ENCODE data around the gene NCK1. TPM values are rescaled to one million over a fixed set of nuclear protein-coding genes. Genes with fewer than 3 reads are reported as not detected.

NCK1 gene
- total and polyA plus RNA-seq, 10 donors, result 12.5 to 54.7 (median 46.0) TPM

DNA sequence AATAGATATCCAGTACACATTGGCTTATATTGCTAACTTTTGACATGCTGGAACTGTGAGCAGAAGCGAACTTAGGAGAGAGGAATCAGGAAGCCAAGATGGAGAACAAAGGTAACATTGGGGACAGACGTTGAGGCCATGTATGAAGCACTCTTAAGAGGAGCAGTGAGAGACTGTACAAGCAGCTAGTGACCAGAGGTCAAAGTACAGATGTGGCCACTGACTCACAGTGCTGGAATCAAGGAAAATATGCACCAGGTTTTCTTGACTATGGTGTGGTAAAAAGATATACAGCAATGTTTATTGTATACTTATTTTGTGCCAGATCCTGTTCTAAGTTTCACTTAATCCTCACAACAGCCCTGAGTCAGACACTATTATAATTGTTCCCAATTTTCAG is 93.8 kb downstream of the NCK1 start:
- H3K27ac ChIP-seq, result no peak overlapping the region
- TF ChIP-seq POLR2A (IDR thresholded peaks at IDR 0.05), result no peak
- no peak for TF ChIP-seq POLR2AphosphoS5 (IDR thresholded peaks at IDR 0.05)
- peaks cover 0 to 13% (median 3%) of the 10 kb centered on the region in 6 donors for H3K4me1 ChIP-seq
- intact Hi-C loops (cut with DNase I; ENCODE audit: low total_unique reads), result no loop called here
- WGBS, 5 donors, result 66 to 90% (median 78%) methylated on average over 2 of the region's 2 CpGs
- H3K9me3 ChIP-seq, result no peaks in the 10 kb centered on the region
- no peaks in the 10 kb centered on the region for H3K36me3 ChIP-seq
- no peak overlapping the region for H3K4me3 ChIP-seq
- DNase-seq, result no peak
- no peaks in the 10 kb centered on the region for H3K27me3 ChIP-seq (replicated peaks in 1 of 7)

GRCh38 chr3:136956971-136957370 is 95.0 kb downstream of the NCK1 start:
- WGBS, 5 donors, result 93 to 99% (median 97%) methylated on average over 2 of the region's 2 CpGs
- H3K36me3 ChIP-seq, result no peaks in the 10 kb centered on the region
- intact Hi-C loops (cut with DNase I; ENCODE audit: low total_unique reads), result no loop called here
- H3K9me3 ChIP-seq, result no peaks in the 10 kb centered on the region
- peaks cover 0 to 12% (median 0%) of the 10 kb centered on the region in 6 donors for H3K4me1 ChIP-seq
- no peak for DNase-seq
- H3K27ac ChIP-seq, result no peak overlapping the region
- TF ChIP-seq POLR2AphosphoS5 (IDR thresholded peaks at IDR 0.05), result no peak
- no peaks in the 10 kb centered on the region for H3K27me3 ChIP-seq (replicated peaks in 1 of 7)
- H3K4me3 ChIP-seq, result no peak overlapping the region

DNA sequence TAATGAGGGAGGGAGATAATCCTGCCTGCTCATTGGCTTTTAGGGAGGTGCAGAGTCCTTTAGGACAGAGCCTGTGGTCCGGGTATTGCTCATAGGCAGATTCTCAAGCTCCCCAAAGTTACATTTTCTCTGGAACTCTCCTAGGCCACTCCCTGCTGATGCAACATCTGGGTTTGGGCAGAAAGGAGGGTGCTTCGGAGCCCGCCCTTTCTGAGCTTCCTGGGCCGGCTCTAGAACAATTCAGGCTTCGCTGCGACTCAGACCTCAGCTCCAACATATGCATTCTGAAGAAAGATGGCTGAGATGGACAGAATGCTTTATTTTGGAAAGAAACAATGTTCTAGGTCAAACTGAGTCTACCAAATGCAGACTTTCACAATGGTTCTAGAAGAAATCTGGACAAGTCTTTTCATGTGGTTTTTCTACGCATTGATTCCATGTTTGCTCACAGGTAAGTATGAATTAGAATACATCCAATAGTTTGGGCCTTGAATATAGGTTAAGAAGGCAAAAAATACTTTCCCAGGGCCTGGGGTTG is 95.8 kb downstream of the NCK1 start, which contains the start of gene IL20RB:
Gene IL20RB, plus strand, starts transcription at position 233 of the 538 bp plus-strand sequence. Its CDS starts 131 bp downstream, at position 364.
- DNase-seq, result no peak
- Histone ChIP-seq H3K36me3 (no peaks in the 10 kb centered on the region), H3K4me1 (peaks cover 0 to 12% (median 0%) of the 10 kb centered on the region in 6 donors), H3K4me3 (no peak within 1 kb of the TSS), H3K9me3 (no peaks in the 10 kb centered on the region), H3K27ac (no peak within 1 kb of the TSS), H3K27me3 (replicated peaks in 1 of 7) (no peaks in the 10 kb centered on the region)
- 80 to 91% (median 88%) methylated on average over 7 of the region's 7 CpGs for WGBS, 5 donors
- intact Hi-C loops (cut with DNase I; ENCODE audit: low total_unique reads), result no loop called here
- TF ChIP-seq POLR2A (IDR thresholded peaks at IDR 0.05) (no peak), POLR2AphosphoS5 (IDR thresholded peaks at IDR 0.05) (no peak)
- TF ChIP-seq, protein P1, sequence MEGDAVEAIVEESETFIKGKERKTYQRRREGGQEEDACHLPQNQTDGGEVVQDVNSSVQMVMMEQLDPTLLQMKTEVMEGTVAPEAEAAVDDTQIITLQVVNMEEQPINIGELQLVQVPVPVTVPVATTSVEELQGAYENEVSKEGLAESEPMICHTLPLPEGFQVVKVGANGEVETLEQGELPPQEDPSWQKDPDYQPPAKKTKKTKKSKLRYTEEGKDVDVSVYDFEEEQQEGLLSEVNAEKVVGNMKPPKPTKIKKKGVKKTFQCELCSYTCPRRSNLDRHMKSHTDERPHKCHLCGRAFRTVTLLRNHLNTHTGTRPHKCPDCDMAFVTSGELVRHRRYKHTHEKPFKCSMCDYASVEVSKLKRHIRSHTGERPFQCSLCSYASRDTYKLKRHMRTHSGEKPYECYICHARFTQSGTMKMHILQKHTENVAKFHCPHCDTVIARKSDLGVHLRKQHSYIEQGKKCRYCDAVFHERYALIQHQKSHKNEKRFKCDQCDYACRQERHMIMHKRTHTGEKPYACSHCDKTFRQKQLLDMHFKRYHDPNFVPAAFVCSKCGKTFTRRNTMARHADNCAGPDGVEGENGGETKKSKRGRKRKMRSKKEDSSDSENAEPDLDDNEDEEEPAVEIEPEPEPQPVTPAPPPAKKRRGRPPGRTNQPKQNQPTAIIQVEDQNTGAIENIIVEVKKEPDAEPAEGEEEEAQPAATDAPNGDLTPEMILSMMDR (IDR thresholded peaks at IDR 0.05 in 8 of 11, conservative IDR thresholded peaks at IDR 0.05 in 3 of 11), result no peak

DNA sequence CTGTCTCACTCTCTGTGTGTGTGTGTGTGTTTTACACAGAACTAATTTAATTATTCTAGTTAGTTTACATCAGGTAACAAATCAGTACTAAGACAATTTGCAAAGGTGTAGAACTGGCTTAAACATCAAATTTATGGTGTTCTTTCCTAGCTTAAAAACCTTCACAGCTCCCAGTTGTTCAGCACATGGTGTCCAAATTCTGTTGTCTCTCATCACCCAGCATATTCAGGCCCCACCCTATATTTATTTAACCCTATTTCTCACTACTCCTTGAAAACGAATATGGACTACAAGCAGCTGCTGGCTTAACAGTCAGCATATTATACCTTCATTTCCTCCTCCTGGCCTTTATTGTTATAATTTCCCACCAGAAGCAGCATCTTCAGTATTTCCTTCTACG is 96.9 kb downstream of the NCK1 start:
- no peak overlapping the region for H3K4me3 ChIP-seq
- DNase-seq, result no peak
- no peaks in the 10 kb centered on the region for H3K27me3 ChIP-seq (replicated peaks in 1 of 7)
- no peaks in the 10 kb centered on the region for H3K36me3 ChIP-seq
- H3K27ac ChIP-seq, result no peak overlapping the region
- WGBS, 5 donors, result 70 to 80% (median 78%) methylated on average over 2 of the region's 2 CpGs
- H3K4me1 ChIP-seq, result peaks cover 0 to 11% (median 0%) of the 10 kb centered on the region in 6 donors
- TF ChIP-seq, protein P1 (IDR thresholded peaks at IDR 0.05 in 8 of 11, conservative IDR thresholded peaks at IDR 0.05 in 3 of 11), result no peak
- TF ChIP-seq POLR2AphosphoS5 (IDR thresholded peaks at IDR 0.05), result no peak
- no peak for TF ChIP-seq POLR2A (IDR thresholded peaks at IDR 0.05)
- H3K9me3 ChIP-seq, result no peaks in the 10 kb centered on the region
- intact Hi-C loops (cut with DNase I; ENCODE audit: low total_unique reads), result no loop called here

DNA sequence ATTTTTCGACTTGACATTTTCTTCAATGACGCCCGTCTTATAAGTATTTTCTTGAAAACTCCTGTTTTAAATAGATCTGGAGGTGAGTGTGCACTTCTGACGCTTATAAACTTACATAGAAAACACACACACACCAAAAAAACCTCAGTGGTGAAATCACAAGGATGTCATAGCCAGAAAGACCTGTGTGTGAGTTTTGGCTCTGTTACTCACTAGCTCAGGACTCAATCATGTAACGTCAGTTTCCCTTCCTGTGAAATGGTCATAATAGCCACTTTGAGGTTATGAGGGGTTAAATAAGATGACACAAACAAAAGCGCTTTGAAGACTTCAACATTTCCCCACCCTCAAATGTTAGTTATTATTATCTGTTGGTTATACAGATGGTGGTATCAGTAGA is 97.6 kb downstream of the NCK1 start:
- Histone ChIP-seq H3K9me3 (no peaks in the 10 kb centered on the region), H3K4me1 (peaks cover 0 to 10% (median 0%) of the 10 kb centered on the region in 6 donors), H3K27ac (no peak overlapping the region), H3K27me3 (replicated peaks in 1 of 7) (no peaks in the 10 kb centered on the region), H3K36me3 (no peaks in the 10 kb centered on the region), H3K4me3 (no peak overlapping the region)
- 93 to 98% (median 93%) methylated on average over 6 of the region's 6 CpGs for WGBS, 5 donors
- intact Hi-C loops (cut with DNase I; ENCODE audit: low total_unique reads), result no loop called here
- no peak for DNase-seq
- TF ChIP-seq, protein P1 (IDR thresholded peaks at IDR 0.05 in 8 of 11, conservative IDR thresholded peaks at IDR 0.05 in 3 of 11), result no peak
- TF ChIP-seq POLR2A (IDR thresholded peaks at IDR 0.05) (no peak), POLR2AphosphoS5 (IDR thresholded peaks at IDR 0.05) (no peak)

Measured in spleen (tissue), 11 donors.